HG02938 (cell line): ENCODE results near the gene ATP13A1.

Experiments used
- ATAC-seq: cut with Tn5 transposase; IDR thresholded peaks from one replicate; pipeline ENCODE4 v1.9.1; 2021; ENCODE audit warnings: mild to moderate bottlenecking, moderate library complexity; ENCODE audit not compliant: unreplicated experiment

Gene ATP13A1

GRCh38 chr19:19645233-19645870, 18.1 kb downstream of the ATP13A1 start:
- no peak for ATAC-seq

- no peak for ATAC-seq
Measured at GRCh38 chr19:19644054-19644388, 19.5 kb downstream of the ATP13A1 start.

- peak; percentile 67 for ATAC-seq
Measured at GRCh38 chr19:19643158-19644053, 20.1 kb downstream of the ATP13A1 start, which contains the start of gene GMIP. Gene GMIP (minus strand): TSS chr19:19643657. CDS start chr19:19643529, 128 bp downstream.

GRCh38 chr19:19642506-19643157, 20.8 kb downstream of the ATP13A1 start:
- ATAC-seq: peak; percentile 5

GRCh38 chr19:19637523-19638251, 25.8 kb downstream of the ATP13A1 start:
- ATAC-seq: no peak

GRCh38 chr19:19637186-19637522, 26.3 kb downstream of the ATP13A1 start:
- ATAC-seq: no peak

- no peak for ATAC-seq
Measured at GRCh38 chr19:19636573-19637185, 26.8 kb downstream of the ATP13A1 start.

- ATAC-seq: no peak
Measured at GRCh38 chr19:19635313-19635702, 28.2 kb downstream of the ATP13A1 start.

GRCh38 chr19:19634516-19635312, 28.8 kb downstream of the ATP13A1 start:
- no peak for ATAC-seq

- no peak for ATAC-seq
Measured at GRCh38 chr19:19633711-19634515, 29.6 kb downstream of the ATP13A1 start.

- no peak for ATAC-seq
Measured at GRCh38 chr19:19632661-19633060, 30.8 kb downstream of the ATP13A1 start.

GRCh38 chr19:19631346-19631745, 32.1 kb downstream of the ATP13A1 start:
- ATAC-seq: no peak

GRCh38 chr19:19630426-19630825, 33.0 kb downstream of the ATP13A1 start:
- ATAC-seq: no peak

GRCh38 chr19:19630062-19630414, 33.4 kb downstream of the ATP13A1 start:
- ATAC-seq: no peak

- no peak for ATAC-seq
Measured at GRCh38 chr19:19628501-19629134, 34.9 kb downstream of the ATP13A1 start.

- ATAC-seq: no peak
Measured at GRCh38 chr19:19627621-19628500, 35.6 kb downstream of the ATP13A1 start, which contains the start of gene LPAR2. Gene LPAR2 (minus strand): TSS chr19:19628220. CDS start chr19:19627275, 945 bp downstream.
